GM19023 (cell line): ENCODE data around the gene SYT14.
"Not testable (repeated sequence)": the region's sequence is repeated elsewhere in the genome, so short reads cannot be mapped to it uniquely, and the experiment has no call there.

Source experiments
- ATAC-seq: cut with Tn5 transposase; IDR thresholded peaks from one replicate; pipeline ENCODE4 v1.9.1; 2021; ENCODE audit warnings: mild to moderate bottlenecking, moderate library complexity; ENCODE audit not compliant: unreplicated experiment

The SYT14 gene

DNA sequence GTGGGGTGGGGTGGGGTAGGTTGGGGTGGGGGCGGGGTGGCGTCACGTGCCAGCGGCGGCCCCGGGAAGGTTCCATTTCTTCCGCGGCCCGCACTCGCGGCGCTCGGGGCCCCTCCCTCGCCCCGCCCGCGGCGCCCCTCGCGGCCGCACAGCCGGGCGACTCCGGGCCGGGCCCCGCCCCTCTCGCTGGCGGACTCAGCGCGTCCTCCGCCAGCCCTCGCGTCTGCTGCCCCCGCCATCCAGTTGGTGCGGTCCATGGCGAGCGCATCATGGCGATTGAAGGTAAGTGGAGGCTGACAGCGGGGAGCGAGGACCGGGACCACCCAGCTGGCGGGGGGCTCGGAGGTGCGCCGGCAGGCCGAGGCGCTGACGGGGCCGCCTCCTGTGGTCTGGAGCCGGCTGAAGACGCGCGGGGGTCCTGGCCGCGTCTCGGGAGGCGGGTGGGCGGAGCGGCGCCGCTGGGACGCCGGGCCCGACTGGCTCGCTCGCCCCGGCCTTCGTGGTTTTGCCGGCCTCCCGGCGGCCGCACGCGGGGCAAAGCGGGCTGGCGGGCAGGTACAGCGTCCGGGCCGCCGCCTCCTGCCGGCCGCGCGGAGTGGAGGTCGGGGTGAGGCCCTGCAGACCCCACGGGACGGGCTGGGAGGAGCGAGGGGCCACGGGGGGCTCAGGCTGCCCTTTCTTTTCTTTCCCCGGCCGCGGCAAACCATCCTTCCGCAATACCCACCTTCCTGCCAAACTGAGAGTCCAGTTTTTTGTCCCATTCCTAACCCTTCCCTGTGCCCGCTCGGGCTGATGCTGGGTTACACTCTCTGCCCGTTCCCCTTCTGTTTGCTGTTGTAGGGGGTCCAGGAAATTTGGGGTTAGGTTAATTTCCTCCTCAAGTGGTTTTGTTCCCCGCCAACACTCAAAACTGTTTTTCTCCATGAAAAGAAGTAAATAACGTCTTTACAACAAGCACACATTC, at the start of gene SYT14:
SYT14 (plus strand) TSS at position 222 of the 964 bp plus-strand sequence; CDS start at position 270, 48 bp downstream.
- no peak for ATAC-seq

DNA sequence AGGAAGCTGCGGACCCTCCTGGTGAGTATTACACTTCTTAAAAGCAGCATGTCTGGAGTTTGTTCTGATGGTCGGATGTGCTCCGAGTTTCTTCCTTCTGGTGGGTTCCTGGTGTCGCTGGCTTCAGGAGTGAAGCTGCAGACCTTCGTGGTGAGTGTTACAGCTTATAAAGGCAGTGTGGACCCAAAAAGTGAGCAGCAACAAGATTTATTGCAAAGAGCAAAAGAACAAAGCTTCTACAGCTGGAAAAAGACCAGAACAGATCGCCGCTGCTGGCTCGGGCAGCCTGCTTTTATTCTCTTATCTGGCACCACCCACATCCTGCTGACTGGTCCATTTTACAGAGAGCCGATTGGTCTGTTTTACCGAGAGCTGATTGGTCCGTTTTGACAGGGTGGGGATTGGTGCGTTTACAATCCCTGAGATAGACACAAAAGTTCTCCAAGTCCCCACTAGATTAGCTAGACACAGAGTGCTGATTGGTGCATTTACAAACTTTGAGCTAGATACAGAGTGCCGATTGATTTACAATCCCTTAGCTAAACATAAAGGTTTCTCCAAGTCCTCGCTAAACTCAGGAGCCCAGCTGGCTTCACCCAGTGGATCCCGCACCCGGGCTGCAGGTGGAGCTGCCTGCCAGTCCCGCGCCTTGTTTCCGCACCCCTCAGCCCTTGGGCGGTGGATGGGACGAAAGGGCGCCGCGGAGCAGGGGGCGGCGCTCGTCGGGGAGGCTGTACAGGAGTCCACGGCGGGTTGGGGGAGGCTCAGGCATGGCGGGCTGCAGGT, 49.5 kb upstream of the SYT14 start:
- not testable (repeated sequence) for ATAC-seq

DNA sequence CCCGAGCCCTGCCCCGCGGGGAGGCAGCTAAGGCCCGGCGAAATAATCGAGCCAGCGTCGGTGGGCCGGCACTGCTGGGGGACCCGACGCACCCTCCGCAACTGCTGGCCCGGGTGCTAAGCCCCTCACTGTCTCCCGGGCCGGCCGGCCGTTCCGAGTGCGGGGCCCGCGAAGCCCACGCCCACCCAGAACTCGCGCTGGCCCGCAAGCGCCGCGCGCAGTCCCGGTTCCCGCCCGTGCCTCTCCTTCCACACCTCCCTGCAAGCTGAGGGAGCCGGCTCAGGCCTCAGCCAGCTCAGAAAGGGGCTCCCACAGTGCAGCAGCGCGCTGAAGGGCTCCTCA, 49.0 kb upstream of the SYT14 start:
- no peak for ATAC-seq

DNA sequence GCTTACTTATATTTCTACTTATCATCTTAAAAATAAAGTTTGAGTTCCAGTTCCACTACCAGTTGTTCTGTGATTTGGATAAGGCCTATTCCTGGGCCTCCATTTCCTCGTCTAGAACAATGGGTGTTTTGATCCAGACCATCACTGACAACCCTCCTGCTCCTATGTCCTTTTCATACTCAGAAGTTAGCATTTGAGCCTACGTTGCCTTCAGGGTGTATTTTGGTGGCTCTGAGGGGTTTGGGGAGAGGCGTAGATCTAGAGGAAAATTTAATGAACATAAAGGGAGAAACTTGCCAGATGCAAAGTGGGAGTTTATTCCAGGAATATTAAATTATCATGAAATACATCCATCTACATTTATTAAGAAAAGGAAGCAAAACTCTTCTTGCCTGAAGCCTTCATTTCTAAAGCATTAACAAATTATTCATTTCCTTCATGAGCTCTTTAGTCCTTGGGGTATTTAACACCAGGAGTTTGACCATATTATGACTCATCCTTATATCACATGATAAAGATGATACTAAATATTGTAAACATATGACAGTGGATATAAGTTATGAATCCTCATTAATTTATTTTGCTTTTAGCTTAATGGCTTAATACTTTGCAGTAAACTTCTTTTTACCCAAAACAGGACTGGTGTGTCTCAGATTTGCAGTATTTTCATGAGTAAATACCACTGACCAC, 47.2 kb upstream of the SYT14 start:
- ATAC-seq, result no peak

DNA sequence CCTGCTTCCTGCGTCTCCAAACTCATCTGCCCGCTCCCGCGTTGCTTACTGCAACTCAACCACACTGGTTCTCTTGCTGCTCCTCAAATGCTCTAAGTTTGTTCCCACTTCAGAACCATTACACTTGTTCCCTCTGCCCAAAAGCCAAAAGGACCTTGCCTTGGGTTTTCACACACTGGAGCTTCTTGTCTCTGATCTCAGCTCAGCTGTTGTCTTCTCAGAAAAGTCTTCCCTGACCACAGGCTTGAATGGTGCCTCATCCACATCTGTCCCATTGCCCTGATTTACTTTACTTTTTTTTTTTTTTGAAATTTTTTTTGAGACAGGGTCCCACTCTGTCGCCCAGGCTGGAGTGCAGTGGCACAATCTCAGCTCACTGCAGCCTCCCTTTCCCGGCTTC, 44.3 kb upstream of the SYT14 start:
- ATAC-seq, result no peak

DNA sequence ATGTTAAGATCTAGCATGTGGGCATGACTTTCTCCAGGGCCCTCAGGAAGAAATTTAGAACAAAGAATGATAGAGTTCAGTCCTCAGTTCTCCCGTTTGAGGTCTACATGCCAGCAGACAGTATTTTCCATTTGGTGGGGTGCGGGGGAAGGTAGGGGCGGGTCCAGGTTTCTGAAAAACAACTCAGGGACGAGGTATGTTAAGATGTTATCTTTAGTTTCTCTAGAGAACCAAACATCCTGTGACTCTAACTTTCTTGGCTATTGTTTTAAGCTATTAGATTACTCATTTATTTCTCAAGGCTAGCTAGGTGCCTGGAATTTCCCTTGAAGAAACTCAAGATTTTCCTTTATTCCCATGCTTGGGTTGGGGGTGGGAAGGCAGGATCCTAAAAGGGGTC, 42.3 kb upstream of the SYT14 start:
- ATAC-seq, result no peak

DNA sequence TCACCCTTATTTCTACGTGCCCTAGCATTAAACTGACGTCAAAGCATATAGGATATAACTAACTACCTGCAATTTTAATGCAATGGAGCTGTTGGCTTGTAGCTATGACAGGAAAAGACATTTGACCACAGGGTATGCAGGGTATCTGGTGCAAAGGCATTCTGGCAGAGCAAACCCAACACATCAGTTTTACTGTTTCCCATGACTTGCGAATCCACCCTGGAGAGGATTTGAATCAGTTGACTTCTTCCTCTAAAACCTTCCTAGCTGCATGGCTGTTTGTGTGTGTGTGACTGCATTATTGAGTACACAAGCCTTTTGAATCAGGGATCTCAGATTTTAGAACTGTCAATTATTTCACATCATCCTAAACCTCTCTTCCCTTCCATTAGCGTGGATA, 41.7 kb upstream of the SYT14 start:
- ATAC-seq, result no peak

DNA sequence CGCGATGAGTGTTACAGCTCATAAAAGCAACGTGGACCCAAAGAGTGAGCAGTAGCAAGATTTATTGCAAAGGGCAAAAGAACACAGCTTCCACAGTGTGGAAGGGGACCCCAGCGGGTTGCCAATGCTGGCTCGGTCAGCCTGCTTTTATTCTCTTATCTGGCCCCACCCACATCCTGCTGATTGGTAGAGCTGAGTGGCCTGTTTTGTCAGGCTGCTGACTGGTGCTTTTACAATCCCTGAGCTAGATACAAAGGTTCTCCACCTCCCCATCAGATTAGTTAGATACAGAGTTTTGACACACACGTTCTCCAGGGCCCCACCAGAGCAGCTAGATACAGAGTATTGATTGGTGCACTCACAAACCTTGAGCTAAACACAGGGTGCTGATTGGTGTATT, 39.7 kb upstream of the SYT14 start:
- ATAC-seq, result not testable (repeated sequence)

DNA sequence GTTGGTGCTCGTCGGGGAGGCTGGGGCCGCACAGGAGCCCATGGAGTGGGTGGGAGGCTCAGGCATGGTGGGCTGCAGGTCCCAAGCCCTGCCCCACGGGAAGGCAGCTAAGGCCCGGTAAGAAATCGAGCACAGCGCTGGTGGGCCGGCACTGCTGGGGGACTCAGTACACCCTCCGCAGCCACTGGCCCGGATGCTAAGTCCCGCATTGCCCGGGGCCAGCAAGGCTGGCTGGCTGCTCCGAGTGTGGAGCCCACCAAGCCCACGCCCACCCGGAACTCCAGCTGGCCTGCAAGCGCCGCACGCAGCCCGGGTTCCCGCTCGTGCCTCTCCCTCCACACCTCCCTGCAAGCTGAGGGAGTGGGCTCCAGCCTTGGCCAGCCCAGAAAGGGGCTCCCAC, 39.2 kb upstream of the SYT14 start:
- not testable (repeated sequence) for ATAC-seq

DNA sequence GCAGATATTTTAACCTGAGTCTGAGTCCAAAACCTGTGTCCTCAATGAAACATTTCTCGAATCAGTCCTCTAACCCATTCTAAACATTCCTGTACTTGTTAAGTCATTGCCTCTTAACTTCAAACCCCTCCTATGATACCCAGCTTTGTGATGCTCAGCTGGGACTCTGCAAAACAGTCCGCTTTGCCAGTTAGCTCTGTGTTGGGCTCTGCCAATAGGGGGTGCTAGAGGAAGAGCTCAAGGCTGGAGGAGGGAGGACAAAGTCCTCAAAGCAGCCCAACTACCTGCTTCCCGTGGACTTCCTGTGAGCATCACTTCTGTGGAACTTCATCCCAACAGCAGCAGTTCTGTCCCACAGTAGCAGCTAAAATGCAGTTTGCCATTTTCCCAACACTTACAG, 38.1 kb upstream of the SYT14 start:
- ATAC-seq, result no peak

DNA sequence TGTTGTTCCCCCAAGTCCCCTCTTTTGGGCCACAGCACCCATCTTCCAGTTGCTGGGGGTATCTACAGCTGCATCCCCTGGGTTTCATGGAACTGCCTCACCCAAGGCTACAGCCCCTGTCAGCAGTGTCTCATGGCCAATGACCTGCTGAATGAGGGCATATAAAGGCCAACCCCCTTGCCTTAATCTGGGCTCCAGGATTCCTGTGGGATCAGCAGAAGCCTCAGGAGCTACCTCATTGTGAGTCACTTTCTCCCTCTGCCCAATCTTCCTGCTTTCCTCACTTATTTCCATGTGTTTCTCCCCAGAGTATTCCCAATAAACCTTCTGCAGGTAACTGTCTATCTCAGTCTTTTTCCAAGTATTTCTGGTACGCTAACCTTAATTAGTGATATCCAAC, 37.3 kb upstream of the SYT14 start:
- no peak for ATAC-seq

DNA sequence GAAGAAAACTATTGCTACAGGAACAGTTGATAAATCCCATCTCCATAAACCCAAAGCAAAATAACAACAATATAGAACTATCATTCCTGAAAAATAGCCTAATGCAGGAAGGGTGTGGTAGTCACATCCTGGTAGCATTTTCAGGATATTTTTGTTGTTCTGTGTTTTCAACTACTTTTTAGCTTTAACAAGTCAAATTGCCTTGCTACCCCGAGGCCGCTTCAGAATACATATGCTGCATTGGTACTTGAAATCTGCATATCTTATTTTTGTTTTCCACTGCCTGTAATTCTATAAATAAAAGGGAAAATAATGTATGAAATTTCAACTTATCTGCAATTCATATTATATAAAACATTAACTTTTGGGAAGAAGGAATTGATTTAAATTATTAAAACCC, 36.8 kb upstream of the SYT14 start:
- ATAC-seq, result no peak

DNA sequence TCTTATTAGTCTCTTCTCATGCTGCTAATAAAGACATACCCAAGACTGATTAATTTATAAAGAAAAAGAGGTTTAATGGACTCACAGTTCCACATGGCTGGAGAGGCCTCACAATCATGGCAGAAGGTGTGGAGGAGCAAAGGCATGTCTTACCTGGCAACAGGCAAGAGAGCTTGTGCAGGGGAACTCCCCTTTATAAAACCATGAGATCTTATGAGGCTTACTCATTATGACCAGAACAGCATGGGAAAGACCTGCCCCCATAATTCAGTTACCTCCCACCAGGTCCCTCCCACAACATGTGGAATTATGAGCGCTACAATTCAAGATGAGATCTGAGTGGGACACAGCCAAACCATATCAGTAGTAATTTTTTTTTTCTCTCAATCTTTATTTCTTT, 33.2 kb upstream of the SYT14 start:
- ATAC-seq, result not testable (repeated sequence)

DNA sequence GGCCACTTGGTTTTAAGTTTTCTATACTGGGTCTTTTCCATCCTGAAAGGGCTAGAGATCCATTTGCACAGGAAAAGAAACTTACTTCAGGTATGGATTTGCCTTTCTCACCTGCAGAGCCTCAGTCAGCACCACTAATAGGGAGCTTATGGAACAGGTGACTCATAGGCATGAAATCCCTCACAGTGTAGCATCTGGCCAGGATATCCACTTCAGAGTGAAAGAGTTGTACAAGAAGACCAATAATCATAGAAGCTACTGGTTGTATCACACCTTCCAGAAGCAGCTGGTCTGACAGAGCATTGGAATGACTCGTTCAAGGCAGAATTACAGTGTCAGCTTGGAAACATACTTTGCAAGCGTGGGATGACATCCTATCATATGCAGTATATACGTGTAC, 26.3 kb upstream of the SYT14 start:
- no peak for ATAC-seq

DNA sequence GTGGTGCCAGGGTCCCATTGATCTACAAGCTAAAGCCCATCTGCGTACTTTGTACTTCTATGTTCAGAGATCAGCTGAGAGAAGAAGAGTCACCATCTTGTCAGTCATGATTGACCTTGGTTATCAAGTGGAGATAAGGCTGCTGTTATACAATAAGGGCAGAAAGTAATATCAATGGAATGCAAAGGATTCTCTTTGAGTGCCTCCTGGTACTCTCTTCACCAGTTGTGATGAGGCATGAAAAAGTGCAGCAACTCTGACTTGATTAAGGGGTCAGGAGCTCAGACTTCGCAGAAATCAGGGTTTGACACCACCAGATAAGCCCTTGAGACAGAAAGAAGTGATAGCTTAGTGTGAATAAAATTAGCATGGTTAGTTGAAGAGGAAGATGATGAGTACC, 25.7 kb upstream of the SYT14 start:
- ATAC-seq, result no peak

DNA sequence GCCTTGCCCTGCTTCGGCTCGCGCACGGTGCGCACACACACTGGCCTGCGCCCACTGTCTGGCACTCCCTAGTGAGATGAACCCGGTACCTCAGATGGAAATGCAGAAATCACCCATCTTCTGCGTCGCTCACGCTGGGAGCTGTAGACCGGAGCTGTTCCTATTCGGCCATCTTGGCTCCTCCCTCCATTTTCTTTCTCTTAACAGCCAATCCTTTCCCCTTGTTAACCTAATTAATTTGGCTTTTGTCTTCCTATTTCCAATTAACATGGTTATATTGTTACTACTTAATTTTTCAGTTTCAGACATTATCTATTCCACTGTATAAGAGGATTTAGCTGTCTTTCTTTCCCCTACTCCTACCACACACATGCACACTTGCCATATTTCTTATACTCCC, 18.4 kb upstream of the SYT14 start:
- ATAC-seq, result not testable (repeated sequence)

DNA sequence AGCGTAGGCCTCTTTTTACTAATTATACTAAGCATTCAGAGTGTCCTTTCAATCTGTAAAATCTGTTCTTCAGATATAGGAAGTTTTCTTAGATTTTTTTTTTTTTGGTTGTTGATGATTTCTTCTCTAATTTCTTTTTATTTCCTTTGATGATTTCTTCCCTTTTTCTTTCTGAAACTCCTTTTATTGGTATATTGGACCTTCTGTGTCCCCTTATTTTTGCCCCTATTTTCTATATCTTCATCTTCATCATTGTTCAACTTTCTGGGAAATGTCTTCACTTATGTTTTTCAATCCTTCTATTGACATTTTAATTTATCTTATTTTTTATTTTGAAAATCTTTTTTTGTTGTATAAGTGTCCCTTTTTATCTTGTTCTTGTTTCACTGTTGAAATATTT, 17.2 kb upstream of the SYT14 start:
- no peak for ATAC-seq

DNA sequence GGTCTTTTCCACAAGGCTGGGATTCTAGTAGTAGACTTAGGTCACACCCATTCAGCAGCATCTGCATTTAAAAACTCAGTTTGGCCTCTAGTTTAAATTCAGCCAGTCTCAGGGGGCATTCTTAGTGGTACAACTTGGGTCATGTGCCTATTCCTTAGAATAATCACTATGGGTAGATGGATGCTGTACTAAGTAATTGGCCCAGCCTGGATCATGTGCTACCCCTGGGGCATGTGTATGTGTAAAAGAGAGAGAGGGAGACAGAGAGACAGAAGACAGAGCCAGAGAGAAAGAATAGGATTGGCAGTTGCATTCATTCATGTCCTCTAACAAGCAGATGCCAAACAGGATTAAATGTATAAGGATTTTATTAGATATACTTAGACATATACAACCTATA, 13.6 kb upstream of the SYT14 start:
- ATAC-seq, result no peak

DNA sequence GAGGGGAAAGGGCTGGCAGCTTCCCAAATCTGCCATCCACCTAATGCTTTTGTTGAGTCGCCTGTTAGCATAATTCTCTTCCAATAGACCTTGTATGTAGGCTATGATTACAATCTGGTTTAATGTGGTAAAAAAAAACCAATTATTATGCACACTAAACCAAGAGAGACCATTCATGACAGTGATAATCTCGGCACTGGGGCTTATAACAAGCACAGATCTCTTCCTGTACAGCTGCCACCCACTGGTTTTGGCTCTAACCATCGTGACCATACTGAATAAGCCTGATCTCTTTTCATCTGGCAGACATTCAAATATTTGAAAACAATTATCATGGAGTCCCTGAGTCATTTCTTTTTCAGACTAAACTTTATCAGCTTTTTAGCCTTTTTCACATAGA, 12.0 kb upstream of the SYT14 start:
- ATAC-seq, result no peak

DNA sequence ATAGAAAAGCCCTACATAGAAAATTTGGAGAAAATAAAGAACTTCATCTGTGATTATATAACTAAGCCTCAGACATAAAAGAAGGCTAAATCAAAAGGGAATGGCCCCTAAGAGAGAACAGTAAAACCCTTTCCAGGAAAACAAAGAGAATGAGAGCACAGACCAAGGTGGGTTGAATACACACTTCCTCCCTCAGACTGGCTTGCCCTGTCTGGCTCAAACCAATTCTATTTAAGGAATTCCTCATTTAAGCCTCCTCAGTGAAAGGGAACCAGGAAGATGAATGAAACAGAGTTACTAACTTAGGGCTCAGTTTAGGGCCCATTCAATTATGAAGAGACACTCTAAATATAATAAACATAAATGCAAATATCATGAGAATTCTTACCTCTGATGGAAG, 10.6 kb upstream of the SYT14 start:
- ATAC-seq, result no peak

DNA sequence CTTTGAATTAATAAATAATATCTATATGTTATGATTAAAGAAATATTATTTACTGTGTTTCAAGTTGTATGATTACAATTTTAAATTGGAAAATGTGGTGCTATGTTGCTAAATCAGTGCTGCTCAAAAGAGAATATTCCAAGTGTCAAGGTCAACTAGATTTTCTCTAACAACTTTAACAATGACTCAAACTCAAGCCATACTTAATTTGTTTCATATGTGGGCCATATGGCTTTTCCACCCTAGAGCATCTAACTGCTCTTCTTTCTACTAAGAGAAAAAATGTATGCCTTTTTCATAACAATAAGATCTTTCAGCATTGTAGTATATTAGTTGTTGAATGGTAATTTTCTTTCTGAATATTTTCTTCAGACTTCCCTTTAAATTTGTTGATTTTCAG, 8.3 kb upstream of the SYT14 start:
- ATAC-seq, result no peak

DNA sequence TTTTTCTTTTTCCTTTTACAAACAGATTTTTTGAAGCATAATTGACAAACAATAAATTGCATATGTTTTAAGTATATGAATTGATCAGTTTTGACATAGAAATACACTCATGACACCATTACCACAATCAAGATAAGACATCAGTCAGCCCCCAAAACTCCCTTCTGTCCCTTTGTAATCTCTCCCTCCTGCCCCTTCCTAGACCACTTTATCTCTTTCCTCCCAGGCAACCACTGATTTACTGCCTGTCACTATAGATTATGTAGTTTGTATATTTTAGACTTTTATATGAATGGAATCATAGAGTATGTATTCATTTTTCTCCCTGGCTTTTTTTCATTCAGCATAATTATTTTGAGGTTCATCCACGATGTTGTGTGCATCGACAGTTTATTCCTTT, 6.9 kb upstream of the SYT14 start:
- no peak for ATAC-seq
